Measurements from ENCODE around the gene KRT83. TPM values are rescaled to one million over a fixed set of nuclear protein-coding genes. Genes with fewer than 3 reads are reported as not detected.

Gene KRT83
- total RNA-seq, 1 experiment from 2014 or later = not detected

DNA sequence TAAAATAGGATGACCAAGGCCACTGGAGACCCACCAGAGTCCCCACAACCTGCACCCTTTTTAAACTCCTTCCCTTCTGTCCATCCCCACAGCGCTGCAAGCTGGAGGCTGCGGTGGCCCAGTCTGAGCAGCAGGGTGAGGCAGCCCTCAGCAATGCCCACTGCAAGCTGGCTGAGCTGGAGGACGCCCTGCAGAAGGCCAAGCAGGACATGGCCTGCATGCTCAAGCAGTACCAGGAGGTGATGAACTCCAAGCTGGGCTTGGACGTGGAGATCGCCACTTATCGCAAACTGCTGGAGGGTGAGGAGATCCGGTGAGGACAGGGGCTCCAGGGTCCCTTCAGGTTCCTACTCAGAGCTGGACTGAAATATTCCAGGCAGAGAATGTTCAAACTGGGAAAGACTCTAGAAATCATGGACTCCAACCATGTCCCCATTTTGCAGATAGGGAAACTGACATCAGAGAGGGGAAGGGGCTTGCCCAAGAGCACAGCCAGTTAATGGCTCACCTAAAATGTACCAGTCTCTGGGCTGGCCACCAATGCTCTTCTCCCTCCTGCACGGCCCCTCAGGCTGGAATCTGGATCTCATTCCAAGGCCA, 28.9 kb upstream of the KRT83 start:
- no peaks in the 10 kb centered on the region for H3K9me3 Mint-ChIP-seq
- Histone ChIP-seq H2BK20ac (ENCODE audit: low read depth, low read length, poor library complexity, severe bottlenecking) (no peak overlapping the region), H2BK120ac (ENCODE audit: low read depth, low read length, poor library complexity, severe bottlenecking) (no peak overlapping the region), H2AFZ (ENCODE audit: low read length) (no peak overlapping the region), H3K9me3 (ENCODE audit: control insufficient read depth, low read depth, low read length) (no peaks in the 10 kb centered on the region), H3K18ac (ENCODE audit: insufficient read length, low read depth, low read length) (no peak overlapping the region), H3K23me2 (ENCODE audit: insufficient read length, low read depth, low read length, poor library complexity, severe bottlenecking) (no peaks in the 10 kb centered on the region), H2BK5ac (ENCODE audit: insufficient read length, low read length) (no peak overlapping the region), H3K79me2 (ENCODE audit: insufficient read depth, low read length) (no peaks in the 10 kb centered on the region), H4K20me1 (ENCODE audit: control insufficient read depth, insufficient read depth, insufficient read length) (no peaks in the 10 kb centered on the region), H4K91ac (ENCODE audit: insufficient read length, low read depth, low read length) (no peak overlapping the region), H3K23ac (ENCODE audit: insufficient read length, low read depth, low read length) (no peak overlapping the region), H2BK12ac (ENCODE audit: insufficient read length, low read depth, low read length) (no peak overlapping the region), H2AK5ac (ENCODE audit: insufficient read length, low read length) (no peak overlapping the region), H3K9ac (ENCODE audit: extremely low read depth, insufficient read length, low read length) (no peak overlapping the region), H4K8ac (replicated peaks; ENCODE audit: insufficient read length, low read depth, low read length) (no peak overlapping the region), H3K79me1 (ENCODE audit: insufficient read depth, low read depth, low read length, poor library complexity, severe bottlenecking) (no peaks in the 10 kb centered on the region), H3K27me3 (ENCODE audit: insufficient read depth, low read length) (no peaks in the 10 kb centered on the region), H4K5ac (ENCODE audit: insufficient read length, low read depth, low read length) (no peak overlapping the region), H3K4me1 (ENCODE audit: insufficient read depth, low read length) (no peaks in the 10 kb centered on the region), H3K4ac (ENCODE audit: low read depth, low read length) (no peak overlapping the region), H3K56ac (ENCODE audit: insufficient read length, low read depth, low read length) (no peak overlapping the region), H3T11ph (ENCODE audit: low read length) (no peak overlapping the region), H2BK15ac (ENCODE audit: low read depth, low read length) (no peak overlapping the region), H3K14ac (ENCODE audit: insufficient read depth, low read length) (no peak overlapping the region), H3K4me2 (ENCODE audit: insufficient read depth, insufficient read length, low read length) (no peak overlapping the region), H3K27ac (ENCODE audit: insufficient read length, low read depth, low read length) (no peak overlapping the region)
- no CpG with 5 or more reads among the region's 8 CpGs for WGBS (ENCODE audit: extremely low coverage, insufficient read length, low lambda C conversion rate)
- TF ChIP-seq, protein P1, sequence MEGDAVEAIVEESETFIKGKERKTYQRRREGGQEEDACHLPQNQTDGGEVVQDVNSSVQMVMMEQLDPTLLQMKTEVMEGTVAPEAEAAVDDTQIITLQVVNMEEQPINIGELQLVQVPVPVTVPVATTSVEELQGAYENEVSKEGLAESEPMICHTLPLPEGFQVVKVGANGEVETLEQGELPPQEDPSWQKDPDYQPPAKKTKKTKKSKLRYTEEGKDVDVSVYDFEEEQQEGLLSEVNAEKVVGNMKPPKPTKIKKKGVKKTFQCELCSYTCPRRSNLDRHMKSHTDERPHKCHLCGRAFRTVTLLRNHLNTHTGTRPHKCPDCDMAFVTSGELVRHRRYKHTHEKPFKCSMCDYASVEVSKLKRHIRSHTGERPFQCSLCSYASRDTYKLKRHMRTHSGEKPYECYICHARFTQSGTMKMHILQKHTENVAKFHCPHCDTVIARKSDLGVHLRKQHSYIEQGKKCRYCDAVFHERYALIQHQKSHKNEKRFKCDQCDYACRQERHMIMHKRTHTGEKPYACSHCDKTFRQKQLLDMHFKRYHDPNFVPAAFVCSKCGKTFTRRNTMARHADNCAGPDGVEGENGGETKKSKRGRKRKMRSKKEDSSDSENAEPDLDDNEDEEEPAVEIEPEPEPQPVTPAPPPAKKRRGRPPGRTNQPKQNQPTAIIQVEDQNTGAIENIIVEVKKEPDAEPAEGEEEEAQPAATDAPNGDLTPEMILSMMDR (conservative IDR thresholded peaks at IDR 0.05) = no peak
- no peak overlapping the region for H3K27ac Mint-ChIP-seq
- H3K4me1 Mint-ChIP-seq = peaks cover 9 to 10% of the 10 kb centered on the region in 2 experiments; a peak in 2 of 4 replicates
- DNase-seq = no peak
- H3K4me3 Mint-ChIP-seq = no peak overlapping the region
- H3K36me3 Mint-ChIP-seq (ENCODE audit: insufficient read depth in 1 of 3, low read depth in 3 of 3) = no peaks in the 10 kb centered on the region
- H3K27me3 Mint-ChIP-seq (ENCODE audit: low read depth) = peaks cover 8% of the 10 kb centered on the region; the same call in 1 of the 2 replicates
